WTC11 (cell line): ENCODE results near the gene KAT8.

Source experiments
- CTCF ChIP-seq: fragments of 200-600 bp; IDR thresholded peaks from 2 replicates; pipeline ENCODE4 v1.8.0; 2022; ENCODE audit warnings: antibody characterized with exemption
- IRF1 ChIP-seq: sonication (generic); formaldehyde crosslinking; IDR thresholded peaks from 2 replicates; pipeline ENCODE4 v1.8.0; 2023; ENCODE audit warnings: missing genetic modification reagents
- ZNF121 ChIP-seq: sonication (generic); formaldehyde crosslinking; IDR thresholded peaks from 2 replicates; pipeline ENCODE4 v1.8.0; 2023; ENCODE audit warnings: missing genetic modification reagents
- ZNF138 ChIP-seq: sonication (generic); formaldehyde crosslinking; conservative IDR thresholded peaks from 2 replicates; pipeline ENCODE4 v1.8.1; 2022; ENCODE audit warnings: mild to moderate bottlenecking, moderate library complexity, missing genetic modification reagents

- TF ChIP-seq CTCF (no peak), ZNF138 (CRISPR knock-in tag) (no peak), IRF1 (no peak), ZNF121 (CRISPR knock-in tag) (no peak; the same call in 1 of the 2 replicates)
These were observed 21.4 kb downstream of the KAT8 start for GRCh38 chr16:31138621-31139578.
